Esophagus (tissue), 2 donors: Measurements from ENCODE around the gene GTF2IRD1. TPM values are rescaled to one million over a fixed set of nuclear protein-coding genes. Genes with fewer than 3 reads are reported as not detected.
"Not testable (repeated sequence)": the region's sequence is repeated elsewhere in the genome, so short reads cannot be mapped to it uniquely, and the experiment has no call there.

Experiments
- H3K27ac ChIP-seq, 2 donors: one replicate each; pipeline ENCODE4 v1.5.1; 2013; ENCODE audit warnings: low read depth in 2 of 2, mild to moderate bottlenecking in 2 of 2, inconsistent platforms in 1 of 2, low read length in 1 of 2, moderate library complexity in 1 of 2
- H3K27me3 ChIP-seq, 2 donors: one replicate each; pipeline ENCODE4 v1.6.1; 2013; ENCODE audit warnings: low read length in 2 of 2, control low read depth in 1 of 2, mild to moderate bottlenecking in 1 of 2; ENCODE audit not compliant: insufficient read depth in 2 of 2, control insufficient read depth in 1 of 2
- H3K36me3 ChIP-seq, 2 donors: one replicate each; pipeline ENCODE4 v1.6.1; 2013; ENCODE audit warnings: low read length in 1 of 2; ENCODE audit not compliant: control insufficient read depth in 2 of 2, insufficient read depth in 2 of 2
- H3K4me1 ChIP-seq, 2 donors: one replicate each; pipeline ENCODE4 v1.6.1; 2013; ENCODE audit warnings: low read length in 1 of 2; ENCODE audit not compliant: control insufficient read depth in 2 of 2, insufficient read depth in 2 of 2
- H3K4me3 ChIP-seq, 2 donors: one replicate each; pipeline ENCODE4 v1.5.1; 2013; ENCODE audit warnings: low read length in 2 of 2, mild to moderate bottlenecking in 2 of 2, low read depth in 1 of 2, moderate library complexity in 1 of 2
- H3K9me3 ChIP-seq, 2 donors: one replicate each; pipeline ENCODE4 v1.6.1; 2013; ENCODE audit warnings: mild to moderate bottlenecking in 2 of 2, low read depth in 1 of 2, low read length in 1 of 2, moderate library complexity in 1 of 2; ENCODE audit not compliant: control insufficient read depth in 2 of 2, insufficient read depth in 1 of 2
- WGBS, 2 donors: extraction: QIAGEN DNeasy Blood & Tissue Kit; methylation state at CpG; one replicate each; pipeline ENCODE4 v1.1.7; 2013; 5-methylcytosine and 5-hydroxymethylcytosine counted together
- polyA plus RNA-seq, 2 donors: library from polyadenylated mRNA; stranded (reverse); fragments of 200-250 nt; gene quantifications; one replicate each; pipeline ENCODE4 v1.2.3, GENCODE V29; 2013
- donor health status: healthy with polysubstance abuse.
- donor health status: Bipolar disorder and iron deficiency.

The GTF2IRD1 gene
- polyA plus RNA-seq, 2 donors = 30.4 to 43.4 TPM

- Histone ChIP-seq H3K4me1 (peaks cover 3 to 10% of the 10 kb centered on the region in 2 donors), H3K27me3 (no peaks in the 10 kb centered on the region), H3K9me3 (no peaks in the 10 kb centered on the region), H3K36me3 (peaks cover 4 to 11% of the 10 kb centered on the region in 2 donors), H3K4me3 (no peak overlapping the region), H3K27ac (peak overlapping the region in 1 of 2 donors; percentile 18)
- WGBS, 2 donors = 68 to 69% methylated on average over 20 of the region's 20 CpGs
Measured at GRCh38 chr7:74505471-74506324, 52.0 kb downstream of the GTF2IRD1 start.

- Histone ChIP-seq H3K4me3 (no peak overlapping the region), H3K27ac (peak overlapping the region in 1 of 2 donors; percentile 18), H3K27me3 (no peaks in the 10 kb centered on the region), H3K36me3 (peaks cover 4 to 11% of the 10 kb centered on the region in 2 donors), H3K4me1 (peaks cover 0 to 5% of the 10 kb centered on the region in 2 donors), H3K9me3 (no peaks in the 10 kb centered on the region)
- WGBS, 2 donors = 83 to 90% methylated on average over 3 of the region's 3 CpGs
Measured at GRCh38 chr7:74506325-74506724, 52.6 kb downstream of the GTF2IRD1 start.

GRCh38 chr7:74507538-74508319, 54.0 kb downstream of the GTF2IRD1 start:
- WGBS, 2 donors = 91 to 93% methylated on average over 21 of the region's 21 CpGs
- no peaks in the 10 kb centered on the region for H3K4me1 ChIP-seq
- no peak overlapping the region for H3K27ac ChIP-seq
- H3K4me3 ChIP-seq = no peak overlapping the region
- peaks cover 11 to 21% of the 10 kb centered on the region in 2 donors for H3K36me3 ChIP-seq
- H3K27me3 ChIP-seq = no peaks in the 10 kb centered on the region
- no peaks in the 10 kb centered on the region for H3K9me3 ChIP-seq

GRCh38 chr7:74509453-74509852, 55.7 kb downstream of the GTF2IRD1 start:
- H3K4me1 ChIP-seq, H3K27ac ChIP-seq, H3K4me3 ChIP-seq, H3K9me3 ChIP-seq, H3K27me3 ChIP-seq: not testable (repeated sequence)
- H3K36me3 ChIP-seq = peaks cover 11 to 27% of the 10 kb centered on the region in 2 donors
- 94% methylated on average over 10 of the region's 10 CpGs for WGBS, 2 donors

GRCh38 chr7:74511345-74511744, 57.6 kb downstream of the GTF2IRD1 start:
- H3K4me1 ChIP-seq = no peaks in the 10 kb centered on the region
- 73 to 87% methylated on average over 11 of the region's 11 CpGs for WGBS, 2 donors
- no peaks in the 10 kb centered on the region for H3K9me3 ChIP-seq
- no peak overlapping the region for H3K27ac ChIP-seq
- peaks cover 15 to 31% of the 10 kb centered on the region in 2 donors for H3K36me3 ChIP-seq
- no peaks in the 10 kb centered on the region for H3K27me3 ChIP-seq
- no peak overlapping the region for H3K4me3 ChIP-seq

GRCh38 chr7:74512762-74513161, 59.1 kb downstream of the GTF2IRD1 start:
- Histone ChIP-seq H3K27ac (no peak overlapping the region), H3K36me3 (peaks cover 14 to 31% of the 10 kb centered on the region in 2 donors), H3K4me1 (no peaks in the 10 kb centered on the region), H3K27me3 (no peaks in the 10 kb centered on the region), H3K4me3 (no peak overlapping the region), H3K9me3 (no peaks in the 10 kb centered on the region)
- WGBS, 2 donors = 96 to 97% methylated on average over 18 of the region's 18 CpGs

GRCh38 chr7:74514131-74514591, 60.5 kb downstream of the GTF2IRD1 start:
- peaks cover 14 to 38% of the 10 kb centered on the region in 2 donors for H3K36me3 ChIP-seq
- H3K27me3 ChIP-seq = no peaks in the 10 kb centered on the region
- no peak overlapping the region for H3K27ac ChIP-seq
- H3K9me3 ChIP-seq = no peaks in the 10 kb centered on the region
- no peak overlapping the region for H3K4me3 ChIP-seq
- 78 to 83% methylated on average over 11 of the region's 11 CpGs for WGBS, 2 donors
- H3K4me1 ChIP-seq = no peaks in the 10 kb centered on the region

GRCh38 chr7:74515276-74515675, 61.6 kb downstream of the GTF2IRD1 start:
- no peak overlapping the region for H3K27ac ChIP-seq
- WGBS, 2 donors = 95 to 96% methylated on average over 15 of the region's 15 CpGs
- no peaks in the 10 kb centered on the region for H3K9me3 ChIP-seq
- H3K27me3 ChIP-seq = no peaks in the 10 kb centered on the region
- H3K4me1 ChIP-seq = no peaks in the 10 kb centered on the region
- H3K4me3 ChIP-seq = no peak overlapping the region
- peaks cover 14 to 47% of the 10 kb centered on the region in 2 donors for H3K36me3 ChIP-seq

- Histone ChIP-seq H3K27ac (no peak overlapping the region), H3K9me3 (peaks cover 0 to 2% of the 10 kb centered on the region in 2 donors), H3K36me3 (peaks cover 18 to 50% of the 10 kb centered on the region in 2 donors), H3K27me3 (no peaks in the 10 kb centered on the region), H3K4me3 (no peak overlapping the region), H3K4me1 (no peaks in the 10 kb centered on the region)
- WGBS, 2 donors = 87 to 97% methylated on average over 3 of the region's 3 CpGs
Measured at GRCh38 chr7:74516214-74516613, 62.5 kb downstream of the GTF2IRD1 start.
